DMS153 treated with DMSO at 0.1 percent for 48 hours (cell line): ENCODE data around the gene NR4A2.
"Not testable (repeated sequence)": the region's sequence is repeated elsewhere in the genome, so short reads cannot be mapped to it uniquely, and the experiment has no call there.

Source experiments
- DNase-seq: peaks from one replicate; lab custom pipeline; 2025; ENCODE audit not compliant: unreplicated experiment; lab: John Stamatoyannopoulos, UW

The NR4A2 gene

DNA sequence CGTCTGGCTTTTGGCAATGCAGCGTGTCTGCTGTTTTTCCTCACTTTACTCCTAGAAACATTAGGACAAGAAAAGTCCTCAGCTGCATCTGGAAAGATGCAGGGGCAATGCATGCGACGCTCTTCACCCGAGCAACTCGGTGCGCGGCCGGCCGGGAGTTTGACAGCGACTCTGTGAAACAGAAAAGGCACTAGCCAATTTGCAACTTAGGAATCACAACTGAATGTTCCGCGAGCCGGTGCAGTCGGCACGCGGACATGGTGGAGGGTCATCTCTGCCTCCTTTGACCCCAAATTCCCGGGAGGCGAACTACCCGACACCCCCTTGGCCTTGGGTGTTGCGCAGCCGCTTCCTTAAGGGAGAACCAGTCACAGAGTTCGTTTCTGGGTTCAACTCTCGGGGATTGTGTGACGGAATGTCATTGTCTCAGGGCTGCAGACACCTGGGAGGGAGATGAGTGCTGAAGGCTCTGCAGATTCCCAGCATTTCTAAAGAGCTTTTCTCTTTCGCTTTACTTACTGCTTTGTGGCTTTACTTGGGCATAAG lies 9.8 kb downstream of the NR4A2 start:
- DNase-seq = no peak

DNA sequence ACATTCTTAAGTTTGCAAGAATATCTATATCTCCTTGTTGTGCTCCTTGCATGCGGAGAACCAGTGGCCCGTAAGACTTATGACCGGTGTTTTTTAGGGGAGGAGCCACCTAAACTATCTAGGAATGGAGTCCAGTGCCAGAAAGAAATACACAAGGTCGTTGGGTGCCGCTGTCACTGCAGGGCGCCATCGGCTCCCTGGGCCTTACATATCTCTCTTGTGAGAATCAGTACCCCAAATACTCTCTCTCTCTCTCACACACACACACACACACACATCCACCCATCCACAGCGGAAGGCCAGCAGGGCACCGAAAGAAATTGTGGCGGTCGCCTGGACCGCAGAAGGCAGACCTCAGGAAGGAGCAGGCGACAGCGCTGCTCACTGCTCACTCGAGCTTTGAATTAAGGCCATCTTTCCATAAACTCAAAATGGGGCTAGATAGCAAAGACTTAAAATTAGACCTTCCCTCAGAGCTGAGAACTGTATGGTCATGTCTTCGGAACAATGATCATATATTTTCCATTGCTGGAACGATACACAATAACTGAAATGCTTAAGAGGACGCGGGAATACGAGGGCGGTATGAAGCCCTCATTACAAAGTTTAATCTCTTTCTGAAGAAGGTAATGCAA lies 10.4 kb downstream of the NR4A2 start:
- DNase-seq = no peak

DNA sequence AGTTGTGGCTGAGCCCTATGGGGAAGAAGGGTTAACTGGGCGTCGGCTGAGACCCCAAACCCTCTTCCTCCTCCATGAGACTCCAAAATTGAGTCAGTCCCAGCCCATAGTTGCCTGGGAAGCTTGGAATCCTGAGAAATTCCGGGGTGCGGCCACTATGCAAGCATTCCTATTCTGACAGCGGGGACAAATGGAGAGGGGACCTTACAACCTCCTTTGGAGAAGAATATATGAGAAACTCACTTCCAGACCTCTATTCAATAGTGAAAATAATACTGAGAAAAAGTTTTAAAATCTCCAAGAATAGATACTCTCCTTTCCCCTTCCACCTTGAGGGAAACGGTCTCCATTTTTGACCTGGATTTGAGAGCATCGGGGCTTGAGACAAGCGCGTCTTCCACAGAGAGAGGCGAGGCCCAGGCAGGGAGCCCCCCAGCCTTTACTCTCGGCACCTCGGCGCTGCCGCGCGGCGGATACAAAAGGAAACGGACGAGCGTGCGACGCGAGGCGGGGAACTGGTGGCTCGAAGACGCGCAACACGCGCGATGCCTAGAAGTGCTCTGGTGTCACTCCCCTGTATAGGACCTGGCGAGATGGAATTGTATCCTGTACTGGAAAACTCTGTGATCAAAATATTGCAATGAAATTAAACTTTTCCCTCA lies 11.1 kb downstream of the NR4A2 start:
- no peak for DNase-seq

DNA sequence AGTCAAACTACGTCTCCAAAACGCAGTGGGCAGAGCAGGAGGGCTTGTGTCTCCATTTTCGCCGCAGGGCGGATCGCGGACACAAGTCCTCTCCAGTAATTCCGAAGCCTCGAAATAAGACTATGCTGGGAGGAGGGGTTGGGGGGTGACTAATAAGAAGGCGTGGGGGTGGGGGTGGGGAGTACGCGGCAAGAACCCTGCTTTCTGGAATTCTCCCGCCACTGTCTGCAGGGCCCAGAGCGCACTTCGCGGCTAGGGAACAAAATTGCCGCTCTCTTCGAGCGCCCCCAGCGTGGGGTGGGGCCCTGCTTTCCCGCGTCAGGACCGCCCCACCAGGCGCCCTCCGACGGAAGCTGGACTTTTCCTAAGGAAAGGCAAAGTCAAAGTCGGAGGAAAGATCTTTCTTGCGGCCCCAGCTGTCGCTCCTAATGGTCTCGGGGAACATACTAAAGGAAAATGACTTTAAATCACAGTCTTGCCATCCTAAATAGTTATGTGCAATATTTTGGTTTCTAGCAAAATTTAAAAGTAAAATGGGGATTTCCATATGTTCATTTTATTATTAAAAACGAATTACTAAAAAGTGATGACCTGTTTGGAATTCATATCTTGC lies 11.9 kb downstream of the NR4A2 start:
- DNase-seq = no peak

DNA sequence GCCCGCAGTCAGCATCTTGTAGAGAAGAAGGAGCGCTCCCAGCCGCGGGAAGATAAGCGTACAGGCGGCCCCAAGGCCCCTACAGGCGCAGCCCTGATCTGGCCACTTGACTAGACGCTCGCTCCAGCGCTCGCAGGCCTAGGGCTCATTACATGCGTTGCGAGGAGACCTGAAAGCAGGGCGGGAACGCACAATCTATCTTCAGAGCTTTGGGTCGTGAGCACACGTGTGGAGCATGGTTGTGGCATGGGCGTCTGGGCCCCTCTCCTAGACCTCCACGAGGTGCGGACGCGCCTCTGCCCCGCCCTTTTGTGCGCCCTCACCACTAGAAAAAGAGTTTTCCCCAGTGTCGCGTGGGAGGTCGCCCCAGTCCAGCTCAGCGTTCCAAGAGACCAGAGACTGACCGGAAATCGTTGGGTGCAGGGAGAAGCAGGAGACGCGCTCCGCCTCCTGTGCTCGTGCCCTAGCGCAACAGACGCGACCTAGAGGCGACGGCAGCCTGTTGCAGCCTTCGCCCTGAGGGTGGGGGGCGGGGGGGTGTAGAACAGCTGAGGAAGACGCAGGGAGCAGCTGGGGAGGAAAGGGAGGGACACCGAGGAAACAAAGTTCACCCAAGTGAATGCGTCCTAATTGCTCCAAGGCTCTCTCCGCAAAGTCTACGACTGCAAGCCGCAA lies 12.6 kb downstream of the NR4A2 start:
- no peak for DNase-seq

DNA sequence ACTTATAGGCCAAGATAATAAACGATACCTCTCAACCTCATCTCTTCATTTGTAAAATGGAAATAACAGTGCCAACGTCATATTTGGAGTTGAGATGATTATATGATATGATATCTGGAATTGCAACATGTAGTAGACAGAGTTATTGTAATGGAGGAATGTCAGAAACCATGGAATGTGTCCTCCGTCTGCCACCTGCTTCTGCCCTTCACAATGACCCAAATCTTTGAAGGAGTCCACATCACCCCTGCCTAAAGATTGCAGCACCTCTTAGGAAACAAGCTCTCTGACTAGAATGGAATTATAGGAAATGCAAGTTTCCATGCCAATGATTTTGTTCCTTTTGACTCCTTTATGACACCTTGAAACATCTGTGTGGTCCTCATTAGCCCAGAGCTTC lies 14.9 kb downstream of the NR4A2 start:
- DNase-seq = no peak

DNA sequence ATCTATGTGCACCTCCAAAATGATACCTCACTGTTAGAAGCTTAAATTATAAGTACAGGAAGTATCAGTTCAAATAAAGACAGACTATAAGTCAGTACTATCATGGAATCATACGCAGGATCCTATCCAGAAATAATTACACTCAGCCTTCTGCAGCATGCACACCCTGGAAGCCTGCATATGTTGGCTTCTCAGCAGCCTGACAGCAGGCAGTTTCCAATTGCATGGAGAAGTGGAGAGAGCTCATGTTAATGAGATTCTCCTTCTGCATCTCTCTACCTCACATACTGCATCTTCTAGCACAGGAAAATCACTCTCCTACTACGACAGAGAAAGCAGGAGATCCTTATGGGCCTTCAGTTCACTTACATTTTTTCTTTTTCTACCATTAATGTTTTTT lies 20.5 kb downstream of the NR4A2 start:
- no peak for DNase-seq

DNA sequence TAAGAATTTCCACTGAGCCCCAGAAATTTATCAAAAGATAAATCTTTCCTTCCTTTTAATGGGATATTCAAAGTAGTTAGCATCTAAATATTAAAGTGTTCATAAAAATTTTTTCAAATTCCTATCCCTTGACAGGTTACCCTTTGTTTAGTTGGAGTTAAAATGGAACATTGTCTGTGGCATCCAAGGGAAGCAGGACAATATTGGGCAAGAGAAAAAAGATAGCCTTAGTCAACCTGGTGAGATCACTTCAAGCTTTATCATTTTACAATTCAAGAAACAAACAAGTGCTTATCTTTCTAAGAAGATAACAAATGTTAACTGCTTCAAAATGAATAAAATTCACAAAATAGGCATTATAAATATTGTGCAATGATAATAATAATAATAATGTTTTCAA lies 21.7 kb downstream of the NR4A2 start:
- no peak for DNase-seq

DNA sequence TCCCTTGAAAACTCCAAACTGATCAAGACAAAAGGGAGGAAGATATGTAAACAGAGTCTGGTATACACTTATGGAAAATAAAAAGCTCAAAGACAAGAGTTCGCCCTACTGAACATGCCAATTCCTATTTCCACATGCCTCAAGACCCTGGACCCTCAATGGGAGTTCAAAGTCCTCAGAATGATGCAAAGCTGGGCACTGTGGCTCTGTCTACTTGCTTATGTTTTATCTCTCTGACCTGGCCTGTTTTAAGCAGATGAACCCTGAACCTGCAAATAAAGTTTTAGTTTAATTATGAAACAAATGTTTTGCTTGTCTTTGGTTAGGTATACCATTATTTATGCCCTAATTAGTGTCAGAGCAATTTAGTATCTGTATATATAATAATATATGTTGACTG lies 22.6 kb downstream of the NR4A2 start:
- no peak for DNase-seq

DNA sequence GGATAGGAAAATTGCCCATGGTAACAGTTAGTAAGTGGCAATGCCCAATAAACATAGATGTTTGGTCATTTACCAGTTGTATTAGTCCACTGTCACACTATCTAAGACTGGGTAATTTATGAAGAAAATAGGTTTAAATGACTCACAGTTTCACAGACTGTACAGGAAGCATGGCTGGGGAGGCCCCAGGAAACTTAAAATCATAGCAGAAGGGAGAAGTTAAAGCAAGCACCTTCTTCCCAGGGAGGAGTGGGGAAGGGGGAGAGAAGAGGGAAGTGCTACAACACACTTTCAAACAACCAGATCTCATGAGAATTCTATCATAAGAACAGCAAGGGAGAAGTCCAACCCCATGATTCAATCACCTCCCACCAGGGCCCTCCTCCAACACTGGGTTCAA lies 23.4 kb downstream of the NR4A2 start:
- DNase-seq = no peak

DNA sequence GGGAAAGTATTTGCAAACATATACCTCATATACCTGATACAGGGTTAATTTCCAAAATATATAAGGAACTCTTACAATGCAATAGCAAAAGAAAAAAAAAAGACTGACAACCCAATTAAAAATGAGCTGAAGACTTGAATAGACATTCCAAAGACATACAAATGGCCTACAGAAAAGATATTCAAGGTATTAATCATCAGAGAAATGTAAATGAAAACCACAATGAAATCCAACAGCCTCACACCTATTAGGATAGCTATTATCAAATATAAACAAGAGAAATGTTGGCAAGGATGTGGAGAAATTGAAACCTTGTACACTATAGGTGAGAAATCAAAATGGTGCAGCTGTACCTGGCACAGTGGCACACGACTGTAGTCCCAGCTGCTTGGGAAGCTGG lies 25.7 kb downstream of the NR4A2 start:
- no peak for DNase-seq

DNA sequence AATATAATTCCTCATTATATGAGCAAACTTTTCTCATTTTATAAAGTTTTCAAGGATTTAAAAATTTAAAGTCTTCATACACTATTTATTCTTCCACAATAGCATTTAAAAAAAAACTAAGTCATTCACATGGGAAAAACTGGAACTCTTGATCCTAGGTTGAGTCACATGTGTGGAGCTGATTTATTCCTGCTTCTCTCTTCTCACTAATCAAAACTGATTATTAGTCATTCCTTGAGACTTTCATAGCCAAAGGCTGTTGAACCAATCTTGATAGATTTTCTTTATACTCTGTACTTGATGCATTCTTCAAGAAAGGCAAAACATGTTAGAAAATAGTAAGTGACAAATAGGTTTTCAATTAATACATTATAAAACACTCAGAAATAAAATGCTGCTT lies 27.4 kb downstream of the NR4A2 start:
- DNase-seq = no peak

DNA sequence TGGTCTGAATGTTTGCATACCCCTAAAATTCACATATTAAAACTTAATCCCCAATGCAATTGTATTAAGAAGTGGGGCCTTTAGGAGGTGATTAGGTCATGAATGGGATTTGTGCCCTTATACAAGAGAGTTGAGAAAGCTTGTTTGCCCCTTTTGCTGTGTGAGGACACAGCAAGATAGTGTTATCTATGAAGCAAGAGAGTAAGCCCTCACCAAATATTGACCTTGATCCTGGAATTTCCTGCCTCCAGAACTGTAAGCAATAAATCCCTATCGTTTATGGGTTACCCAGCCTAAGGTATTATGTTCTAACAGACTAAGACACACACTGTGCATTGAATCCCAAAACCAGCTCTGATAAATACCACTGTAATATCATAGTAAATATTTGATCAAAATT lies 32.2 kb downstream of the NR4A2 start:
- no peak for DNase-seq

DNA sequence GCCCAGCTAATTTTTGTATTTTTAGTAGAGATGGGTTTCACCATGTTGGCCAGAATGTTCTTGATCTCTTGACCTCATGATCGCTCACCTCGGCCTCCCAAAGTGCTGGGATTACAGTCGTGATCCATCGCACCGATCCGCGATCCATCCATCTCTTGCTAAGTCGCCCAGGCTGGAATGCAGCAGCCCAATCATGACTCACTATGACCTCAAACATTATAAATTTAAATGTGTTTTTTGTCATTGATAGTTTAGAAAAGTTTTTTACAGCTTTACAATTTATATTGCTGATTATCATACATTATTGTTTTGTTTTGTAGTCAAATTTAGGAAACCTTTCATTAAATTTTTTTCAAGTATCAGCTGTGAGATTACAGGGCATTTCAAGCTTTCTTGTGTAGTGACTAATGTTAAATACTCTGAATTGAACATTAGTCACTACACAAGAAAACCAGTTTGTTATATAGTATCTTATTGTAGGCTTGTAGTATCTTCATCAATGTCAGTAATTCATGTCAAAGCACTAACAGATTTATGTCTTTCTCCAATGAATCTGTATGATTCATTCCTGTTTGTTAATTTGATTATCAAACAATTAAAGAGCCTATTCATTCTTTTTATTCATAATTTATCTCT lies 37.5 kb downstream of the NR4A2 start:
- DNase-seq = no peak

DNA sequence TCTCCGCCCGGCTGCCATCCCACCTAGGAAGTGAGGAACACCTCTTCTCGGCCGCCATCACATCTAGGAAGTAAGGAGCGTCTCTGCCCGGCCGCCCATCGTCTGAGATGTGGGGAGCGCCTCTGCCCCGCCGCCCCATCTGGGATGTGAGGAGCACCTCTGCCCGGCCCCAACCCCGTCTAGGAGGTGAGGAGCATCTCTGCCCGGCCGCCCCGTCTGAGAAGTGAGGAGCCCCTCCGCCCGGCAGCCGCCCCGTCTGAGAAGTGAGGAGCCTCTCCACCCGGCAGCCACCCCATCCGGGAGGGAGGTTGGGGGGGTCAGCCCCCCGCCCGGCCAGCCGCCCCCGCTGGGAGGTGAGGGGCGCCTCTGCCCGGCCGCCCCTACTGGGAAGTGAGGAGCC lies 39.1 kb downstream of the NR4A2 start:
- DNase-seq = not testable (repeated sequence)

DNA sequence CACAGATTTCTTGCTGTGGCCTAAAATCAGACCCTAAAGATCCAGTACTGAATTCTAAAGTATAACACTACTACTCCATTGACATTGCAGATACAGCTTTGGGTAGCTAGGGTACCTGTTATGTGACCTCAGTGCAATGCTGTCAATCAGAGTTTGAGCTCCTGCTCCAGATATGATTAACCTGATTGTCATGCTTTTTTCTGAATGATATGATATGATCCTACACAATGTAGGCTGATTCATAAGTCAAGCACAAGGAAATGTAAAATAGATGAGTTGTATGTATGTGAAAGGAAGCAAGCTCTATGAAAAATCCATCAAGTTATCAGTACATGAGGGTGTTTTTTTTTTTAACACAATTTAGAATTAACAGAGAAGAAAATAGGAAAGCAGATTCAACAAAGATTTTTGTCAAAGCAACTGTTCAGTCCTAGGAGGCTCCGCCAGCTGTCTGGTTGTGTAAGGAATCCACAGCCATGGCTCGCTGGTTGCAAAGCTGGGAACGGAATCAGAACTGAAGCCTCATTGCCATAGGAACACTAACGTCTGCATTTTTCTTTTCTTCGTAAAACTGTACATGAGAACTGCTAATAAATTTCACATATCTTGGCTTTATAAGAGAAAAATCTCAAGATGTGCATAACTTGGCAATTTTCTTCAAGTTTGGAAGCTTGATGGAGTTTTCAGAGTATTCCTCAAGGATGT lies 52.9 kb downstream of the NR4A2 start:
- DNase-seq = no peak
